RWPE2 (cell line): ENCODE measurements around the gene UCHL1.
A peak's percentile ranks its signal among the peaks of the same experiment; 100 is the strongest.

ENCODE experiments used
- ATAC-seq: fragments of 200-7000 bp; cut with Tn5 transposase; 3 replicates; pipeline ENCODE4 v1.9.1; 2021; ENCODE audit warnings: low read depth
- DNase-seq: peaks from one replicate; pipeline ENCODE4 v3.0.0-alpha.2; 2020; ENCODE audit warnings: low spot score
- H3K27ac ChIP-seq: fragments of 450-650 bp; 2 replicates; pipeline ENCODE4 v1.5.1; 2017; ENCODE audit warnings: mild to moderate bottlenecking; ENCODE audit not compliant: poor library complexity, severe bottlenecking
- H3K27me3 ChIP-seq: fragments of 250-450 bp; sonication (Bioruptor Pico); 2 replicates; pipeline ENCODE4 v1.5.1; 2021; ENCODE audit warnings: mild to moderate bottlenecking, moderate library complexity; ENCODE audit not compliant: insufficient read depth, poor library complexity, severe bottlenecking
- H3K36me3 ChIP-seq: fragments of 250-450 bp; sonication (Bioruptor Pico); 2 replicates; pipeline ENCODE4 v1.5.1; 2020; ENCODE audit warnings: low read depth, mild to moderate bottlenecking, moderate library complexity
- H3K4me1 ChIP-seq: fragments of 250-450 bp; sonication (Bioruptor Pico); 2 replicates; pipeline ENCODE4 v1.5.1; 2021; ENCODE audit warnings: mild to moderate bottlenecking, moderate library complexity; ENCODE audit not compliant: insufficient read depth, poor library complexity, severe bottlenecking
- H3K4me3 ChIP-seq: fragments of 250-450 bp; sonication (Bioruptor Pico); 2 replicates; pipeline ENCODE4 v1.5.1; 2021; ENCODE audit warnings: mild to moderate bottlenecking, moderate library complexity; ENCODE audit not compliant: severe bottlenecking
- H3K9me3 ChIP-seq: fragments of 250-450 bp; sonication (Bioruptor Pico); 2 replicates; pipeline ENCODE4 v1.5.1; 2021; ENCODE audit warnings: mild to moderate bottlenecking, moderate library complexity; ENCODE audit not compliant: severe bottlenecking
- TF ChIP-seq, protein P1 (sequence below): fragments of 450-650 bp; IDR thresholded peaks from one replicate; pipeline ENCODE4 v1.5.1; 2017; ENCODE audit warnings: mild to moderate bottlenecking, moderate library complexity; ENCODE audit not compliant: poor library complexity, severe bottlenecking

UCHL1 gene

DNA sequence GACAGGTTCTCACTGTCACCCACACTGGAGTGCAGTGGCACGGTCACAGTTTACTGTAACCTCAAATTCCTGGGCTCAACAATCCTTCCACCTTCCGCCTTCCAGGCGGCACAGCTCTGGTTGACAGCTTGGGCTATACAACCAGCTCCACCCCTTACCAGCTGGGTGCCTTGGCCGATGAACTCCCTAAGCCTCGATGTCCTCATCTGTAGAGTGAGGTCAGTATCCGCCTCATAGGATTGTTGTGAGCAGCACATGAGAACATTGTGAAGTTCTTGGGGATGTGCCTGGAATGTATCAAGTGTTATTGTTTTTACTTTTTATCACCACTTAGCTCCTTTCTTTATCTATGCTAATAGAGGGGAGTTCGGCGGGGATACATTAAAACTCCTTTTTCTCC, 23.3 kb downstream of the UCHL1 start:
- TF ChIP-seq, protein P1, sequence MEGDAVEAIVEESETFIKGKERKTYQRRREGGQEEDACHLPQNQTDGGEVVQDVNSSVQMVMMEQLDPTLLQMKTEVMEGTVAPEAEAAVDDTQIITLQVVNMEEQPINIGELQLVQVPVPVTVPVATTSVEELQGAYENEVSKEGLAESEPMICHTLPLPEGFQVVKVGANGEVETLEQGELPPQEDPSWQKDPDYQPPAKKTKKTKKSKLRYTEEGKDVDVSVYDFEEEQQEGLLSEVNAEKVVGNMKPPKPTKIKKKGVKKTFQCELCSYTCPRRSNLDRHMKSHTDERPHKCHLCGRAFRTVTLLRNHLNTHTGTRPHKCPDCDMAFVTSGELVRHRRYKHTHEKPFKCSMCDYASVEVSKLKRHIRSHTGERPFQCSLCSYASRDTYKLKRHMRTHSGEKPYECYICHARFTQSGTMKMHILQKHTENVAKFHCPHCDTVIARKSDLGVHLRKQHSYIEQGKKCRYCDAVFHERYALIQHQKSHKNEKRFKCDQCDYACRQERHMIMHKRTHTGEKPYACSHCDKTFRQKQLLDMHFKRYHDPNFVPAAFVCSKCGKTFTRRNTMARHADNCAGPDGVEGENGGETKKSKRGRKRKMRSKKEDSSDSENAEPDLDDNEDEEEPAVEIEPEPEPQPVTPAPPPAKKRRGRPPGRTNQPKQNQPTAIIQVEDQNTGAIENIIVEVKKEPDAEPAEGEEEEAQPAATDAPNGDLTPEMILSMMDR = no peak

DNA sequence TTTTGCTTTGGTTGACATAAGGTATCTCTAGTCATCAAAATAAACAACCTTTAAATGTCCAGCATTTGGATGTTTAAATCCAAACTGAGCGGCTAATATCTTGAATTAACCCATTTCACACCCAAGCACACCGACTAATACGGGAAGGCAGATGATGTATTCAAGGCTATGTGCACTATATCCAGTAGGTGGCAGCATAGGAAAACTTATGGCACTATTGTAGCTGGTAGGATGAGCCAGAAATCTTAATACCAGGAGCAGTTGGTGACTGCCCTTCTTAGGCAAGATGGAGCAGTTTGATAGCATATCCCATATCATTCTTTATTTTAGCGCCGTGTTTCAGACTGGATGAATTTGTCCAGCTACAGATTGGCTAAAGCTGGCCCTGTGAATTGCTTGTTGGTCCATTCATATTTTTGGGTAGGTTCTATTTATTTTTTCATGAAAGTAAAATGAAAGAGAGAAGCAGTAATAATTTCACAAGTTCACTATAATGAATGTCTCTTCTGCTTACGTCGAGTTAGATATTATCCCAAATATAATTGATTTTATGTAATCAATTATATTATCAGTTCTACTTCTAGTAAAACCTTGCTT, 24.4 kb downstream of the UCHL1 start:
- no peak for DNase-seq
- Histone ChIP-seq H3K27me3 (no peaks in the 10 kb centered on the region), H3K4me1 (no peaks in the 10 kb centered on the region), H3K4me3 (no peak overlapping the region), H3K27ac (no peak overlapping the region), H3K36me3 (no peaks in the 10 kb centered on the region), H3K9me3 (no peaks in the 10 kb centered on the region)
- peak; percentile 99 for ATAC-seq
- TF ChIP-seq, protein P1 = peak; percentile 88

More for the DNA sequence above, 23.3 kb downstream of the UCHL1 start:
- no peaks in the 10 kb centered on the region for H3K4me1 ChIP-seq
- no peaks in the 10 kb centered on the region for H3K27me3 ChIP-seq
- no peaks in the 10 kb centered on the region for H3K9me3 ChIP-seq
- H3K36me3 ChIP-seq = no peaks in the 10 kb centered on the region
- no peak overlapping the region for H3K4me3 ChIP-seq
- DNase-seq = no peak
- no peak for ATAC-seq
- H3K27ac ChIP-seq = no peak overlapping the region

DNA sequence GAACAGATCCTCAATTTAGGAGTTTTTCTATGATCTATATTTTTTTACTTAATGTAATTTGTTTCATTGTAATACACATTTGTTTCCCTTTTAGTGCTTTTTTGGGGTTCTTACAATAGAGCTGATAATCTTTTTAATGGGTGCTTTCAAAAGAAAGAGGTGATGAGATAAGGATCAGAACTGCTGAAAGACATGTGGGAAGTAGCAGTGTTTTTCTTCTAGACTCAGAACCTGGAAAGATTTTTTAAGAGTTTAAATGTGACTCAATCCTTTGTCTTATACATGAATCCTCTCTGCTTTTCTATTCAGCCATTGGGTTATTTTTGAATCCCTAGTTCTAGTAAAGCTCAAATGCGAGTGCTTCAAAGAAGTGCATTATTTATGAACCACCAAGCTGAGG, 25.6 kb downstream of the UCHL1 start:
- TF ChIP-seq, protein P1 = no peak
- Histone ChIP-seq H3K4me1 (peaks cover 8% of the 10 kb centered on the region), H3K27ac (no peak overlapping the region)

DNA sequence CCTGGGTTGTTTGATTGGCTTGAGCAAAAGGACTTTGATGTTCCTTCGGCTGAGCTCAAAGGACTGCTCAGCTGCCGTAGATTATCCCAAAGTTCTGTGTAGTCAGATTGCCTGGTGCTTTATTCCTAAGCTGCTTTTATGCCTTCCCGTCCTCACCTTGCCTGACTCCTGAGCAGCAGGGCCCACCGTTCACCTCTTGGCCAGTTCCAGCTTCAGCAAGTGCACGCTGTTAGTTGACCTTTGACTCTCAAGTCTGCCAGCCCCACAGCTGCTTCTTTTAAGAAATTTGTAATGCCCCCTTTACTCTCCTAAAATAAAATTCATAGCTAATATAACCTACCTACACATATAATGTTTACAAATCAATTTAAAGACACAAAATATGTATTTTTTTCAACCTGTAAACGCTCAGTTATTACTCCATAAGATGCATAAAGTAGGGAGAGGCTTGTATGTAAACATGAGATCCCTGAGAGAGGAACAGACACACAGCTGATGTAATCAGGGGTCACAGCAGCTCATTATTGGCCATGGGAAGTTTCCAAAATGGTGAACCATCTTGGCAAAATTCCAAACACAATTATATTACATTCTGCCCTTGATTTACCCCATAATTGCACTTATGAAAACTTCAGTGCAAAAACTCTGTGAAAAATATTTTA, 28.6 kb downstream of the UCHL1 start:
- no peak for ATAC-seq
- Histone ChIP-seq H3K4me1 (peaks cover 13% of the 10 kb centered on the region), H3K27me3 (no peaks in the 10 kb centered on the region), H3K9me3 (peaks cover 5% of the 10 kb centered on the region), H3K36me3 (no peaks in the 10 kb centered on the region), H3K27ac (no peak overlapping the region), H3K4me3 (no peak overlapping the region)
- TF ChIP-seq, protein P1 = no peak
- no peak for DNase-seq

More for the DNA sequence above, 25.6 kb downstream of the UCHL1 start:
- no peak for DNase-seq
- Histone ChIP-seq H3K27me3 (no peaks in the 10 kb centered on the region), H3K4me3 (no peak overlapping the region), H3K36me3 (no peaks in the 10 kb centered on the region), H3K9me3 (no peaks in the 10 kb centered on the region)
- ATAC-seq = no peak

DNA sequence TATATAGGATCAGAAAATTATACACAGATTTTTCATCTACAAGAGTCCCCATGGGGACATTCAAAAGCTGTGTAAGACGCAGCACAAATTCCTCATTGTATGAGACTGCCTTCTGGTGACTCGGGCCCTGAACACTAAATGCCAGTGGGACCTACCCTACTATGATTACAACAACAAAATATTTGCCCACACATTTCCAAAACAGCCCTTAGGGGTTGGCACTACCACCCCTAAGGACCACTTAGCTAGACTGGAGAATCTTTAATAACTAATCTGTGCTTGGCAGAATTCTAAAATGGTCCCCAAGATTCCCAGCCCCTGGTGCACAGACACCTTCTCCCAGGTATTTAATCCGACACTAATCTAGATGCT, 29.1 kb downstream of the UCHL1 start:
- no peak for DNase-seq
- no peak overlapping the region for H3K27ac ChIP-seq
- TF ChIP-seq, protein P1 = no peak
- H3K4me3 ChIP-seq = no peak overlapping the region
- H3K27me3 ChIP-seq = no peaks in the 10 kb centered on the region
- H3K9me3 ChIP-seq = peaks cover 5% of the 10 kb centered on the region
- ATAC-seq = no peak
- H3K36me3 ChIP-seq = no peaks in the 10 kb centered on the region
- peaks cover 18% of the 10 kb centered on the region for H3K4me1 ChIP-seq
